Trophoblast cell (in vitro differentiated cells and primary cell): ENCODE data around the gene FAM13A.

Experiments
- DNase-seq, 2 donors: peaks; one replicate each; pipeline ENCODE4 v3.0.0-alpha.2; 2016
- H2AFZ ChIP-seq: 2 replicates; pipeline ENCODE4 v1.6.1; 2013; ENCODE audit warnings: low read length, moderate library complexity, mild to moderate bottlenecking; ENCODE audit not compliant: insufficient read depth, poor library complexity
- H2AK5ac ChIP-seq: 2 replicates; pipeline ENCODE4 v1.6.1; 2013; ENCODE audit warnings: mild to moderate bottlenecking, low read length
- H2BK120ac ChIP-seq: 2 replicates; pipeline ENCODE4 v1.6.1; 2013; ENCODE audit warnings: low read length, mild to moderate bottlenecking, moderate library complexity; ENCODE audit not compliant: insufficient read depth, poor library complexity
- H2BK12ac ChIP-seq: 2 replicates; pipeline ENCODE4 v1.6.1; 2013; ENCODE audit warnings: mild to moderate bottlenecking, low read length, moderate library complexity
- H2BK5ac ChIP-seq: 2 replicates; pipeline ENCODE4 v1.6.1; 2013; ENCODE audit warnings: low read length, low read depth, moderate library complexity, mild to moderate bottlenecking; ENCODE audit not compliant: poor library complexity
- H3K14ac ChIP-seq: 2 replicates; pipeline ENCODE4 v1.6.1; 2013; ENCODE audit warnings: mild to moderate bottlenecking, low read length
- H3K18ac ChIP-seq: 2 replicates; pipeline ENCODE4 v1.6.1; 2013; ENCODE audit warnings: mild to moderate bottlenecking, low read length
- H3K23ac ChIP-seq: 2 replicates; pipeline ENCODE4 v1.6.1; 2013; ENCODE audit warnings: low read length
- H3K27ac ChIP-seq: 2 replicates; pipeline ENCODE4 v1.5.1; 2013; ENCODE audit warnings: low read depth, mild to moderate bottlenecking, inconsistent platforms, low read length, moderate library complexity
- H3K27me3 ChIP-seq: 2 replicates; pipeline ENCODE4 v1.6.1; 2013; ENCODE audit warnings: inconsistent platforms, mild to moderate bottlenecking, low read length, moderate library complexity; ENCODE audit not compliant: insufficient read depth
- H3K36me3 ChIP-seq, 2 experiments: 1 replicate in 1 of 2; 2 replicates in 1 of 2; pipeline ENCODE4 v1.6.1; 2013; ENCODE audit warnings: low read length in 2 of 2, mild to moderate bottlenecking in 2 of 2, moderate library complexity in 1 of 2; ENCODE audit not compliant: insufficient read depth in 2 of 2, control insufficient read depth in 1 of 2
- H3K4ac ChIP-seq: 2 replicates; pipeline ENCODE4 v1.6.1; 2013; ENCODE audit warnings: low read depth, mild to moderate bottlenecking, low read length, moderate library complexity
- H3K4me1 ChIP-seq, 2 experiments: 1 replicate in 1 of 2; 2 replicates in 1 of 2; pipeline ENCODE4 v1.6.1; 2013; ENCODE audit warnings: low read length in 2 of 2, mild to moderate bottlenecking in 2 of 2, moderate library complexity in 1 of 2; ENCODE audit not compliant: insufficient read depth in 2 of 2, control insufficient read depth in 1 of 2
- H3K4me2 ChIP-seq: 2 replicates; pipeline ENCODE4 v1.6.1; 2013; ENCODE audit warnings: inconsistent platforms, mild to moderate bottlenecking, low read length, moderate library complexity
- H3K4me3 ChIP-seq: 2 replicates; pipeline ENCODE4 v1.5.1; 2013; ENCODE audit warnings: mild to moderate bottlenecking, low read depth, low read length, inconsistent platforms
- H3K79me1 ChIP-seq: one replicate; pipeline ENCODE4 v1.6.1; 2013; ENCODE audit warnings: low read length
- H3K79me2 ChIP-seq: 2 replicates; pipeline ENCODE4 v1.6.1; 2013; ENCODE audit warnings: low read length, mild to moderate bottlenecking; ENCODE audit not compliant: control insufficient read depth, insufficient read depth, poor library complexity
- H3K9ac ChIP-seq: 2 replicates; pipeline ENCODE4 v1.6.1; 2013; ENCODE audit warnings: mild to moderate bottlenecking, low read length
- H3K9me3 ChIP-seq: 2 replicates; pipeline ENCODE4 v1.6.1; 2013; ENCODE audit warnings: low read depth, mild to moderate bottlenecking, control low read depth, inconsistent platforms, low read length; ENCODE audit not compliant: insufficient read depth
- H4K12ac ChIP-seq: 2 replicates; pipeline ENCODE4 v1.6.1; 2013; ENCODE audit warnings: low read depth, mild to moderate bottlenecking, low read length, moderate library complexity
- H4K8ac ChIP-seq: 2 replicates; pipeline ENCODE4 v1.6.1; 2013; ENCODE audit warnings: low read depth, mild to moderate bottlenecking, low read length, moderate library complexity
- H4K91ac ChIP-seq: one replicate; pipeline ENCODE4 v1.6.1; 2013; ENCODE audit warnings: low read depth, mild to moderate bottlenecking, low read length, moderate library complexity
- WGBS: extraction: QIAGEN DNeasy Blood & Tissue Kit; methylation state at CpG from one replicate; pipeline ENCODE4 v1.1.7; 2013; ENCODE audit warnings: missing lambda C conversion rate; ENCODE audit not compliant: insufficient read length, insufficient coverage; ENCODE audit errors: extremely low coverage; 5-methylcytosine and 5-hydroxymethylcytosine counted together

FAM13A gene

GRCh38 chr4:88771883-88772450 is 285.0 kb downstream of the FAM13A start:
- WGBS: no CpG with 5 or more reads among the region's 4 CpGs

GRCh38 chr4:88765729-88766128 is 291.3 kb downstream of the FAM13A start:
- no peak overlapping the region for H3K23ac ChIP-seq
- H2BK5ac ChIP-seq: no peak overlapping the region
- H3K27ac ChIP-seq: no peak overlapping the region
- peaks cover 6 to 7% of the 10 kb centered on the region in 2 experiments for H3K4me1 ChIP-seq
- no peak overlapping the region for H2AK5ac ChIP-seq
- H2BK120ac ChIP-seq: no peak overlapping the region
- no peak overlapping the region for H3K4me2 ChIP-seq
- H3K9me3 ChIP-seq: peaks cover 2% of the 10 kb centered on the region
- H4K8ac ChIP-seq: no peak overlapping the region
- H3K4ac ChIP-seq: no peak overlapping the region
- no peaks in the 10 kb centered on the region for H3K36me3 ChIP-seq
- peak in 1 of 2 donors; percentile 11 for DNase-seq
- H3K4me3 ChIP-seq: no peak overlapping the region
- no peak overlapping the region for H4K91ac ChIP-seq
- no peak overlapping the region for H2AFZ ChIP-seq
- H3K27me3 ChIP-seq: no peaks in the 10 kb centered on the region
- H2BK12ac ChIP-seq: no peak overlapping the region
- H3K9ac ChIP-seq: no peak overlapping the region
- H3K18ac ChIP-seq: no peak overlapping the region
- peaks cover 3% of the 10 kb centered on the region for H3K79me1 ChIP-seq
- no CpG with 5 or more reads among the region's 2 CpGs for WGBS
- no peaks in the 10 kb centered on the region for H3K79me2 ChIP-seq
- H3K14ac ChIP-seq: no peak overlapping the region
- no peak overlapping the region for H4K12ac ChIP-seq

More at GRCh38 chr4:88771883-88772450, 285.0 kb downstream of the FAM13A start:
- H2BK120ac ChIP-seq: no peak overlapping the region
- no peak overlapping the region for H3K23ac ChIP-seq
- no peaks in the 10 kb centered on the region for H3K4me1 ChIP-seq
- no peak overlapping the region for H2BK12ac ChIP-seq
- H2AFZ ChIP-seq: no peak overlapping the region
- H3K79me2 ChIP-seq: no peaks in the 10 kb centered on the region
- no peaks in the 10 kb centered on the region for H3K9me3 ChIP-seq
- no peak overlapping the region for H4K8ac ChIP-seq
- no peaks in the 10 kb centered on the region for H3K27me3 ChIP-seq
- H3K79me1 ChIP-seq: no peaks in the 10 kb centered on the region
- DNase-seq: peak in 1 of 2 donors; percentile 17
- H4K12ac ChIP-seq: no peak overlapping the region
- H3K18ac ChIP-seq: no peak overlapping the region
- H2AK5ac ChIP-seq: no peak overlapping the region
- H3K14ac ChIP-seq: no peak overlapping the region
- no peak overlapping the region for H3K27ac ChIP-seq
- H3K4me3 ChIP-seq: no peak overlapping the region
- no peak overlapping the region for H3K4ac ChIP-seq
- no peak overlapping the region for H3K4me2 ChIP-seq
- H3K9ac ChIP-seq: no peak overlapping the region
- no peak overlapping the region for H2BK5ac ChIP-seq
- no peaks in the 10 kb centered on the region for H3K36me3 ChIP-seq
- H4K91ac ChIP-seq: no peak overlapping the region

GRCh38 chr4:88763075-88763474 is 293.9 kb downstream of the FAM13A start:
- H3K9ac ChIP-seq: no peak overlapping the region
- H2BK12ac ChIP-seq: no peak overlapping the region
- H4K12ac ChIP-seq: no peak overlapping the region
- WGBS: no CpG with 5 or more reads among the region's 6 CpGs
- H4K91ac ChIP-seq: no peak overlapping the region
- H3K4me1 ChIP-seq: peaks cover 12 to 17% of the 10 kb centered on the region in 2 experiments
- no peak overlapping the region for H3K4me3 ChIP-seq
- peaks cover 3% of the 10 kb centered on the region for H3K79me1 ChIP-seq
- no peaks in the 10 kb centered on the region for H3K79me2 ChIP-seq
- peaks cover 2% of the 10 kb centered on the region for H3K9me3 ChIP-seq
- H2BK5ac ChIP-seq: no peak overlapping the region
- no peaks in the 10 kb centered on the region for H3K36me3 ChIP-seq
- H2BK120ac ChIP-seq: no peak overlapping the region
- H2AFZ ChIP-seq: no peak overlapping the region
- H3K23ac ChIP-seq: no peak overlapping the region
- no peak overlapping the region for H3K14ac ChIP-seq
- H3K27ac ChIP-seq: no peak overlapping the region
- no peak for DNase-seq
- no peak overlapping the region for H3K4me2 ChIP-seq
- H3K4ac ChIP-seq: no peak overlapping the region
- no peak overlapping the region for H3K18ac ChIP-seq
- H3K27me3 ChIP-seq: no peaks in the 10 kb centered on the region
- H4K8ac ChIP-seq: no peak overlapping the region
- no peak overlapping the region for H2AK5ac ChIP-seq

GRCh38 chr4:88761861-88762523 is 295.0 kb downstream of the FAM13A start:
- H3K4ac ChIP-seq: no peak overlapping the region
- H3K9ac ChIP-seq: no peak overlapping the region
- no peak overlapping the region for H2BK120ac ChIP-seq
- peaks cover 2% of the 10 kb centered on the region for H3K9me3 ChIP-seq
- H2BK5ac ChIP-seq: no peak overlapping the region
- no peak overlapping the region for H3K4me2 ChIP-seq
- WGBS: no CpG with 5 or more reads among the region's 2 CpGs
- no peak overlapping the region for H3K18ac ChIP-seq
- no peaks in the 10 kb centered on the region for H3K27me3 ChIP-seq
- H3K23ac ChIP-seq: no peak overlapping the region
- H3K14ac ChIP-seq: no peak overlapping the region
- H4K12ac ChIP-seq: no peak overlapping the region
- H2AFZ ChIP-seq: no peak overlapping the region
- H3K36me3 ChIP-seq: no peaks in the 10 kb centered on the region
- H3K27ac ChIP-seq: peak overlapping the region; percentile 48
- no peaks in the 10 kb centered on the region for H3K79me2 ChIP-seq
- DNase-seq: peak; percentile 89 to 94
- peaks cover 3% of the 10 kb centered on the region for H3K79me1 ChIP-seq
- peaks cover 12 to 17% of the 10 kb centered on the region in 2 experiments for H3K4me1 ChIP-seq
- H4K8ac ChIP-seq: peak overlapping the region; percentile 2
- no peak overlapping the region for H2AK5ac ChIP-seq
- no peak overlapping the region for H2BK12ac ChIP-seq
- no peak overlapping the region for H4K91ac ChIP-seq
- no peak overlapping the region for H3K4me3 ChIP-seq
